HCT116 (cell line): ENCODE results near the gene PIK3CB. TPM values are rescaled to one million over a fixed set of nuclear protein-coding genes. Genes with fewer than 3 reads are reported as not detected.

Source experiments
- ATAC-seq: fragments of 200-7000 bp; cut with Tn5 transposase; 2 replicates; pipeline ENCODE4 v1.9.1; 2020; ENCODE audit warnings: mild to moderate bottlenecking, moderate library complexity
- BruUV-seq: library from RNA; stranded (reverse); fragments of 400-500 nt; replicated peaks from 2 replicates; lab custom pipeline; 2021; lab: Mats Ljungman, UMichigan
- CTCF ChIA-PET: fragments of 300-600 bp; sonication (Branson Sonifier 250); formaldehyde crosslinking; loops from one replicate; lab custom pipeline; 2021; ENCODE audit warnings: antibody characterized with exemption; lab: Charles Lee
- POLR2A ChIA-PET: fragments of 300-600, 350-600 bp; sonication (Branson Sonifier 250); formaldehyde crosslinking; loops from one replicate; lab custom pipeline; 2021; ENCODE audit warnings: antibody characterized with exemption; lab: Charles Lee
- RAD21 ChIA-PET, 2 experiments: fragments of 300-600 bp; sonication (Branson Sonifier 250); formaldehyde crosslinking; loops; one replicate each; lab custom pipeline; 2023; ENCODE audit warnings: low total read pairs in 2 of 2; ENCODE audit not compliant: uncharacterized antibody in 2 of 2, unreplicated experiment in 2 of 2, low non-redundant PET in 1 of 2; lab: Charles Lee
- DNase-seq: peaks from one replicate; pipeline ENCODE4 v3.0.0-alpha.2; 2010; ENCODE audit warnings: low read depth, low spot score
- H2AFZ ChIP-seq: fragments of 200-600 bp; shearing (Covaris generic), sonication (generic); 2 replicates; pipeline ENCODE4 v1.6.1; 2017; ENCODE audit warnings: low read depth, mixed run types, mixed read lengths, antibody characterized with exemption, low read length; ENCODE audit not compliant: poor library complexity, severe bottlenecking
- H3K27ac ChIP-seq: 2 replicates; pipeline ENCODE4 v1.5.1; 2012; ENCODE audit warnings: low read depth, low read length
- H3K27me3 ChIP-seq: fragments of 200-600 bp; sonication (generic); 2 replicates; pipeline ENCODE4 v1.6.1; 2016; ENCODE audit warnings: mixed run types, low read length, mixed read lengths; ENCODE audit not compliant: insufficient read depth
- H3K36me3 ChIP-seq, 2 experiments: fragments of 200-500 bp in 1 of 2; fragments of 200-600 bp in 1 of 2; sonication (Bioruptor generic) in 1 of 2; sonication (generic) in 1 of 2; 2 replicates each; pipeline versions ENCODE4 v1.5.1 to v1.6.1; 2014 to 2016; ENCODE audit warnings: low read length in 2 of 2, inconsistent platforms in 1 of 2, mixed read lengths in 1 of 2, mixed run types in 1 of 2; ENCODE audit not compliant: insufficient read depth in 2 of 2, control insufficient read depth in 1 of 2
- H3K4me1 ChIP-seq, 2 experiments: fragments of 200-600 bp in 1 of 2; sonication (generic) in 1 of 2; 2 replicates each; pipeline versions ENCODE4 v1.5.1 to v1.6.1; 2012 to 2017; ENCODE audit warnings: low read length in 2 of 2, inconsistent platforms in 1 of 2, mild to moderate bottlenecking in 1 of 2, mixed read lengths in 1 of 2, mixed run types in 1 of 2, moderate library complexity in 1 of 2; ENCODE audit not compliant: insufficient read depth in 2 of 2, control insufficient read depth in 1 of 2
- H3K4me2 ChIP-seq: fragments of 200-600 bp; sonication (generic); 2 replicates; pipeline ENCODE4 v1.6.1; 2017; ENCODE audit warnings: mixed run types, low read length, mixed read lengths
- H3K4me3 ChIP-seq, 2 experiments: fragments of 200-600 bp in 1 of 2; sonication (generic) in 1 of 2; replicated peaks in 1 of 2; 2 replicates each; pipeline ENCODE4 v1.5.1; 2011 to 2016; ENCODE audit warnings: low read length in 2 of 2, control low read depth in 1 of 2, low read depth in 1 of 2, mild to moderate bottlenecking in 1 of 2, mixed read lengths in 1 of 2, mixed run types in 1 of 2
- H3K79me2 ChIP-seq: fragments of 200-600 bp; sonication (generic); 2 replicates; pipeline ENCODE4 v1.6.1; 2017; ENCODE audit warnings: mild to moderate bottlenecking, mixed run types, low read length, moderate library complexity, mixed read lengths; ENCODE audit not compliant: insufficient read depth
- H3K9ac ChIP-seq: fragments of 200-600 bp; sonication (generic); 2 replicates; pipeline ENCODE4 v1.6.1; 2016; ENCODE audit warnings: low read length, mixed read lengths
- H3K9me2 ChIP-seq: fragments of 200-600 bp; sonication (generic), shearing (Covaris generic); 2 replicates; pipeline ENCODE4 v1.6.1; 2017; ENCODE audit warnings: mixed run types, mild to moderate bottlenecking, moderate library complexity; ENCODE audit not compliant: insufficient read depth
- H3K9me3 ChIP-seq, 2 experiments: fragments of 200-500 bp in 1 of 2; fragments of 200-600 bp in 1 of 2; sonication (Bioruptor generic) in 1 of 2; sonication (generic) in 1 of 2; 2 replicates each; pipeline ENCODE4 v1.6.1; 2014 to 2017; ENCODE audit warnings: low read length in 2 of 2, mixed read lengths in 2 of 2, inconsistent platforms in 1 of 2, low read depth in 1 of 2, mild to moderate bottlenecking in 1 of 2, mixed run types in 1 of 2, moderate library complexity in 1 of 2; ENCODE audit not compliant: control insufficient read depth in 1 of 2, insufficient read depth in 1 of 2
- H4K20me1 ChIP-seq: fragments of 200-600 bp; sonication (generic), shearing (Covaris generic); 2 replicates; pipeline ENCODE4 v1.6.1; 2017; ENCODE audit warnings: mixed run types, mild to moderate bottlenecking, moderate library complexity; ENCODE audit not compliant: insufficient read depth
- ATF3 ChIP-seq: IDR thresholded peaks from 2 replicates; pipeline ENCODE4 v1.6.1; 2012
- CBX3 ChIP-seq: IDR thresholded peaks from 2 replicates; pipeline ENCODE4 v1.6.1; 2012; ENCODE audit warnings: low read depth
- EGR1 ChIP-seq: IDR thresholded peaks from 2 replicates; pipeline ENCODE4 v1.6.1; 2012; ENCODE audit warnings: low read depth
- EZH2phosphoT487 ChIP-seq: fragments of 200-600 bp; IDR thresholded peaks from 2 replicates; pipeline ENCODE4 v1.6.1; 2018; ENCODE audit warnings: antibody characterized with exemption, borderline replicate concordance
- FOSL1 ChIP-seq: IDR thresholded peaks from 2 replicates; pipeline ENCODE4 v1.6.1; 2012; ENCODE audit warnings: low read depth
- JUND ChIP-seq: IDR thresholded peaks from 2 replicates; pipeline ENCODE4 v1.6.1; 2012
- MAX ChIP-seq: IDR thresholded peaks from 2 replicates; pipeline ENCODE4 v1.6.1; 2012
- POLR2AphosphoS5 ChIP-seq: IDR thresholded peaks from 2 replicates; pipeline ENCODE4 v1.6.1; 2011; ENCODE audit warnings: mild to moderate bottlenecking, low read depth, low read length, moderate library complexity
- RAD21 ChIP-seq: IDR thresholded peaks from 2 replicates; pipeline ENCODE4 v1.6.1; 2012; ENCODE audit warnings: low read depth, mild to moderate bottlenecking
- REST ChIP-seq: IDR thresholded peaks from 2 replicates; pipeline ENCODE4 v1.6.1; 2012; ENCODE audit warnings: low read depth
- SP1 ChIP-seq: IDR thresholded peaks from 2 replicates; pipeline ENCODE4 v1.6.1; 2012; ENCODE audit warnings: low read depth
- SRF ChIP-seq: IDR thresholded peaks from 2 replicates; pipeline ENCODE4 v1.6.1; 2012; ENCODE audit warnings: low read depth
- YY1 ChIP-seq: IDR thresholded peaks from 2 replicates; pipeline ENCODE4 v1.6.1; 2011; ENCODE audit warnings: low read length, low read depth, moderate library complexity, mild to moderate bottlenecking; ENCODE audit not compliant: insufficient replicate concordance; ENCODE audit errors: extremely low read depth
- ZBTB33 ChIP-seq: IDR thresholded peaks from 2 replicates; pipeline ENCODE4 v1.6.1; 2011; ENCODE audit warnings: mild to moderate bottlenecking, low read length, moderate library complexity; ENCODE audit not compliant: insufficient replicate concordance; ENCODE audit errors: extremely low read depth
- ZFX ChIP-seq: fragments of 450-650 bp; IDR thresholded peaks from 2 replicates; pipeline ENCODE4 v1.6.1; 2017
- ZNF274 ChIP-seq: fragments of 200-500 bp; sonication (Bioruptor generic); IDR thresholded peaks from 2 replicates; pipeline ENCODE4 v1.6.1; 2014; ENCODE audit warnings: mild to moderate bottlenecking, low read depth, low read length, inconsistent platforms
- intact Hi-C: fragments of 100-400 bp; cut with micrococcal nuclease; formaldehyde crosslinking; loops from 2 replicates; pipeline ENCODE4 v1.10.0; 2022
- total RNA-seq: library from RNA; stranded (reverse); gene quantifications from one replicate; pipeline ENCODE4 v1.2.1, GENCODE V29; 2021; ENCODE audit not compliant: unreplicated experiment

The PIK3CB gene
- total RNA-seq, 1 experiment from 2014 or later, result 44.3 TPM

GRCh38 chr3:138657508-138657907, 177.2 kb downstream of the PIK3CB start (continued):
- no peak for TF ChIP-seq REST

GRCh38 chr3:138653567-138653966, 181.2 kb downstream of the PIK3CB start:
- H3K9me3 ChIP-seq, result peaks cover 0 to 6% of the 10 kb centered on the region in 2 experiments; a peak in 1 of 4 replicates
- no peak overlapping the region for H3K4me2 ChIP-seq
- intact Hi-C loops, result no loop called here
- H3K9ac ChIP-seq, result no peak overlapping the region
- H3K4me3 ChIP-seq, result no peak overlapping the region
- ATAC-seq (no peak), DNase-seq (no peak)
- CTCF ChIA-PET, result no interaction called here
- no peak overlapping the region for H3K27ac ChIP-seq
- H3K36me3 ChIP-seq, result peaks cover 10 to 27% of the 10 kb centered on the region in 2 experiments; a peak in 3 of 4 replicates
- H3K9me2 ChIP-seq, result no peaks in the 10 kb centered on the region
- no peaks in the 10 kb centered on the region for H3K4me1 ChIP-seq
- H2AFZ ChIP-seq, result no peak overlapping the region
- H3K27me3 ChIP-seq, result no peaks in the 10 kb centered on the region
- RAD21 ChIA-PET, result no interaction called here
- TF ChIP-seq SP1, result no peak
- TF ChIP-seq ZBTB33, result no peak
- no peak for TF ChIP-seq JUND
- no peak for TF ChIP-seq ZNF274
- no peak for TF ChIP-seq CBX3
- TF ChIP-seq EGR1, result no peak
- TF ChIP-seq FOSL1, result no peak
- no peak for TF ChIP-seq ZFX
- TF ChIP-seq YY1, result no peak
- no peak for TF ChIP-seq ATF3
- no peak for TF ChIP-seq RAD21
- TF ChIP-seq EZH2phosphoT487, result no peak
- no peak for TF ChIP-seq MAX
- TF ChIP-seq POLR2AphosphoS5, result no peak
- TF ChIP-seq SRF, result no peak
- TF ChIP-seq, all 23 proteins: peak for 0
- no TSS peak for BruUV-seq
- POLR2A ChIA-PET, result no interaction called here
- Histone ChIP-seq H3K79me2 (no peaks in the 10 kb centered on the region), H4K20me1 (no peaks in the 10 kb centered on the region)
